ENCODE data around the gene WASL. TPM values are rescaled to one million over a fixed set of nuclear protein-coding genes. Genes with fewer than 3 reads are reported as not detected.
A peak's percentile ranks its signal among the peaks of the same experiment; 100 is the strongest.

The WASL gene
- total RNA-seq, 1 experiment from 2014 or later, result 34.4 TPM

DNA sequence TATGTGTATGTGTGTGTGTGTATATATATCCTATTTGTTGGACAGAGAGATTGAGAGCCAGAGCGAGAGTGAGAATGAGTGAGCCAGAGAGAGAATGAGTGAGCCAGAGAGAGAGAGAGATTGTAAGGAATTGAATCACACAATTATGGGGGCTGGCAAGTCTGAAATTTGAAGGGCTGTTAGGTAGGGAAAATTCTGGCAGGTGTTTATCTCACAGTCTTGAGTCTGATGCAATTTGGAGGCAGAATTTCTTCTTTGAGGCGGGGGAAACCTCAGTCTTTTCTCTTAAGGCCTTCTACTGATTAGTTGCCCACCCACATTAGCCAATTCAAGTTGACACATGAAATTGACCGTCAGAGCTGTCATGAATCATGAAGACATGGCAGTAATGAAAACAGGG, 41.0 kb upstream of the WASL start (continued):
- TF ChIP-seq, protein P1, sequence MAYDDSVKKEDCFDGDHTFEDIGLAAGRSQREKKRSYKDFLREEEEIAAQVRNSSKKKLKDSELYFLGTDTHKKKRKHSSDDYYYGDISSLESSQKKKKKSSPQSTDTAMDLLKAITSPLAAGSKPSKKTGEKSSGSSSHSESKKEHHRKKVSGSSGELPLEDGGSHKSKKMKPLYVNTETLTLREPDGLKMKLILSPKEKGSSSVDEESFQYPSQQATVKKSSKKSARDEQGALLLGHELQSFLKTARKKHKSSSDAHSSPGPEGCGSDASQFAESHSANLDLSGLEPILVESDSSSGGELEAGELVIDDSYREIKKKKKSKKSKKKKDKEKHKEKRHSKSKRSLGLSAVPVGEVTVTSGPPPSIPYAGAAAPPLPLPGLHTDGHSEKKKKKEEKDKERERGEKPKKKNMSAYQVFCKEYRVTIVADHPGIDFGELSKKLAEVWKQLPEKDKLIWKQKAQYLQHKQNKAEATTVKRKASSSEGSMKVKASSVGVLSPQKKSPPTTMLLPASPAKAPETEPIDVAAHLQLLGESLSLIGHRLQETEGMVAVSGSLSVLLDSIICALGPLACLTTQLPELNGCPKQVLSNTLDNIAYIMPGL (CRISPR knock-in tag; IDR thresholded peaks at IDR 0.05), result no peak
- TF ChIP-seq ATF3 (CRISPR knock-in tag; conservative IDR thresholded peaks at IDR 0.05) (no peak), TCF7 (CRISPR knock-in tag; IDR thresholded peaks at IDR 0.05; ENCODE audit: low read depth) (no peak), SOX15 (CRISPR knock-in tag; IDR thresholded peaks at IDR 0.05) (no peak), ZNF219 (CRISPR knock-in tag; IDR thresholded peaks at IDR 0.05; ENCODE audit: borderline replicate concordance) (no peak), TEAD4 (CRISPR knock-in tag; IDR thresholded peaks at IDR 0.05) (no peak)
- TF ChIP-seq, protein P2, sequence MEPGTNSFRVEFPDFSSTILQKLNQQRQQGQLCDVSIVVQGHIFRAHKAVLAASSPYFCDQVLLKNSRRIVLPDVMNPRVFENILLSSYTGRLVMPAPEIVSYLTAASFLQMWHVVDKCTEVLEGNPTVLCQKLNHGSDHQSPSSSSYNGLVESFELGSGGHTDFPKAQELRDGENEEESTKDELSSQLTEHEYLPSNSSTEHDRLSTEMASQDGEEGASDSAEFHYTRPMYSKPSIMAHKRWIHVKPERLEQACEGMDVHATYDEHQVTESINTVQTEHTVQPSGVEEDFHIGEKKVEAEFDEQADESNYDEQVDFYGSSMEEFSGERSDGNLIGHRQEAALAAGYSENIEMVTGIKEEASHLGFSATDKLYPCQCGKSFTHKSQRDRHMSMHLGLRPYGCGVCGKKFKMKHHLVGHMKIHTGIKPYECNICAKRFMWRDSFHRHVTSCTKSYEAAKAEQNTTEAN (CRISPR knock-in tag; IDR thresholded peaks at IDR 0.05), result no peak

DNA sequence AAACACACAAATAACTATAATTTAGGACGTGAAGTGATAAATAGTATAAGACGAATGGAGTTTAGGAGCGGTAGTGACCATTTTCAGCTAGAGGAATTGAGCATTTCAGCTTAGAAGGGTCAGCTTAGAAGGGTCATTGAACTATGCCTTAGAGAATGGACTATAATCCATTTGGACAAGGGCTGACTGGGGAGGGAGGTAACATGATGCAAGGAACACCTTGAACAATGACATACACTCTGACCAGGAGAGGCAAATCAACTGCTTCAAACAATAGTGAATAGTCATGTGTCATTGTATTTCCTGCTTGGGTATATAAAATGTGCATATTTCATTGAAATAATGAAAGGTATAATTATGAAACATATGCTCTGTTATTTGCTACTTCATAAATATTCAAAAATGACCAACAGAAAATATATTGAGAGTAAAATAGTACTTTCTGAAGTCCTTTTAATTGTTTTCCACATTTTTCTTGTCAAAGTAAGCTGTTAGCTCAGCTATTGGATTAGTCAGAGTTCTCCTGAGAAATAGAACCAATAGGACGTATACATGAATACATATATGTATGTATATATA, 40.5 kb upstream of the WASL start:
- Mint-ChIP-seq H3K27ac (no peak overlapping the region), H3K4me3 (no peak overlapping the region), H3K4me1 (peaks cover 7% of the 10 kb centered on the region), H3K36me3 (peaks cover 6% of the 10 kb centered on the region), H3K9me3 (peaks cover 11% of the 10 kb centered on the region), H3K27me3 (ENCODE audit: low read depth) (no peaks in the 10 kb centered on the region)
- POLR2A ChIA-PET, result interaction anchor here (0.7 to 3.2 kb wide), 2 partner anchors 41 to 43 kb away, joined by 3 to 9 read pairs; partner anchors contain the start of gene WASL
- DNase-seq (ENCODE audit: low spot score) (no peak), ATAC-seq (no peak)
- CTCF ChIA-PET, result no interaction called here
- TF ChIP-seq ATF2 (CRISPR knock-in tag; IDR thresholded peaks at IDR 0.05; ENCODE audit: borderline replicate concordance, low read depth) (no peak), ATF3 (CRISPR knock-in tag; conservative IDR thresholded peaks at IDR 0.05) (no peak), E2F5 (CRISPR knock-in tag; IDR thresholded peaks at IDR 0.05) (no peak), HMGA2 (CRISPR knock-in tag; IDR thresholded peaks at IDR 0.05) (no peak), ZMAT4 (CRISPR knock-in tag; IDR thresholded peaks at IDR 0.05) (no peak), GABPB1 (CRISPR knock-in tag; IDR thresholded peaks at IDR 0.05) (0 out of 2 replicates have a peak, but pooled peaks have one; percentile 32)

- ChIA-PET POLR2A (interaction anchor here (3.2 kb wide), 1 partner anchor 40 kb away, joined by 9 read pairs; the partner anchor contains the start of gene WASL), CTCF (no interaction called here)
- Mint-ChIP-seq H3K4me3 (no peak overlapping the region), H3K36me3 (peaks cover under 1% of the 10 kb centered on the region), H3K4me1 (peaks cover 13% of the 10 kb centered on the region), H3K27me3 (ENCODE audit: low read depth) (no peaks in the 10 kb centered on the region), H3K9me3 (peaks cover 5% of the 10 kb centered on the region), H3K27ac (no peak overlapping the region)
- no peak for DNase-seq (ENCODE audit: low spot score)
- TF ChIP-seq, protein P3, sequence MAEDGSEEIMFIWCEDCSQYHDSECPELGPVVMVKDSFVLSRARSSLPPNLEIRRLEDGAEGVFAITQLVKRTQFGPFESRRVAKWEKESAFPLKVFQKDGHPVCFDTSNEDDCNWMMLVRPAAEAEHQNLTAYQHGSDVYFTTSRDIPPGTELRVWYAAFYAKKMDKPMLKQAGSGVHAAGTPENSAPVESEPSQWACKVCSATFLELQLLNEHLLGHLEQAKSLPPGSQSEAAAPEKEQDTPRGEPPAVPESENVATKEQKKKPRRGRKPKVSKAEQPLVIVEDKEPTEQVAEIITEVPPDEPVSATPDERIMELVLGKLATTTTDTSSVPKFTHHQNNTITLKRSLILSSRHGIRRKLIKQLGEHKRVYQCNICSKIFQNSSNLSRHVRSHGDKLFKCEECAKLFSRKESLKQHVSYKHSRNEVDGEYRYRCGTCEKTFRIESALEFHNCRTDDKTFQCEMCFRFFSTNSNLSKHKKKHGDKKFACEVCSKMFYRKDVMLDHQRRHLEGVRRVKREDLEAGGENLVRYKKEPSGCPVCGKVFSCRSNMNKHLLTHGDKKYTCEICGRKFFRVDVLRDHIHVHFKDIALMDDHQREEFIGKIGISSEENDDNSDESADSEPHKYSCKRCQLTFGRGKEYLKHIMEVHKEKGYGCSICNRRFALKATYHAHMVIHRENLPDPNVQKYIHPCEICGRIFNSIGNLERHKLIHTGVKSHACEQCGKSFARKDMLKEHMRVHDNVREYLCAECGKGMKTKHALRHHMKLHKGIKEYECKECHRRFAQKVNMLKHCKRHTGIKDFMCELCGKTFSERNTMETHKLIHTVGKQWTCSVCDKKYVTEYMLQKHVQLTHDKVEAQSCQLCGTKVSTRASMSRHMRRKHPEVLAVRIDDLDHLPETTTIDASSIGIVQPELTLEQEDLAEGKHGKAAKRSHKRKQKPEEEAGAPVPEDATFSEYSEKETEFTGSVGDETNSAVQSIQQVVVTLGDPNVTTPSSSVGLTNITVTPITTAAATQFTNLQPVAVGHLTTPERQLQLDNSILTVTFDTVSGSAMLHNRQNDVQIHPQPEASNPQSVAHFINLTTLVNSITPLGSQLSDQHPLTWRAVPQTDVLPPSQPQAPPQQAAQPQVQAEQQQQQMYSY (CRISPR knock-in tag; IDR thresholded peaks at IDR 0.05), result no peak
- TF ChIP-seq USF2 (CRISPR knock-in tag; IDR thresholded peaks at IDR 0.05) (no peak), SOX15 (CRISPR knock-in tag; IDR thresholded peaks at IDR 0.05) (no peak), TEAD1 (CRISPR knock-in tag; IDR thresholded peaks at IDR 0.05) (no peak), ZNF121 (CRISPR knock-in tag; IDR thresholded peaks at IDR 0.05) (no peak), TEAD4 (CRISPR knock-in tag; IDR thresholded peaks at IDR 0.05) (no peak), CBFB (CRISPR knock-in tag; IDR thresholded peaks at IDR 0.05; ENCODE audit: low read depth) (no peak), ESRRA (CRISPR knock-in tag; IDR thresholded peaks at IDR 0.05; ENCODE audit: borderline replicate concordance) (no peak)
- no peak for ATAC-seq
Measured at GRCh38 chr7:123788584-123788983, 39.8 kb upstream of the WASL start.
